ENCODE measurements around the gene RAD51. TPM values are rescaled to one million over a fixed set of nuclear protein-coding genes. Genes with fewer than 3 reads are reported as not detected.

The RAD51 gene
- total RNA-seq, 4 donors from 2014 or later: 1.9 to 8.5 (median 4.5) TPM

- H3K27me3 ChIP-seq: no peaks in the 10 kb centered on the region
- H3K4me1 ChIP-seq: no peaks in the 10 kb centered on the region
- H3K4me3 ChIP-seq: no peak overlapping the region
- intact Hi-C loops (cut with DNase I): no loop called here
- 64 to 74% methylated on average over 3 to 4 of the region's 5 CpGs for WGBS, 2 donors
- TF ChIP-seq CTCF (IDR thresholded peaks at IDR 0.05) (no peak), POLR2A (IDR thresholded peaks at IDR 0.05) (no peak)
- no peaks in the 10 kb centered on the region for H3K9me3 ChIP-seq
- peaks cover 10 to 95% (median 19%) of the 10 kb centered on the region in 3 donors for H3K36me3 ChIP-seq
- H3K27ac ChIP-seq: no peak overlapping the region
- no peak for DNase-seq
These were observed 49.8 kb downstream of the RAD51 start for GRCh38 chr15:40744815-40745152.

GRCh38 chr15:40746916-40747418, 52.0 kb downstream of the RAD51 start:
- H3K4me3 ChIP-seq: no peak overlapping the region
- 77% methylated on average over 2 to 3 of the region's 3 CpGs for WGBS, 2 donors
- no peak for DNase-seq

GRCh38 chr15:40747685-40748631, 53.0 kb downstream of the RAD51 start:
- TF ChIP-seq CTCF (IDR thresholded peaks at IDR 0.05): no peak
- no peak for TF ChIP-seq POLR2A (IDR thresholded peaks at IDR 0.05)
- Histone ChIP-seq H3K36me3 (peaks cover 10 to 95% (median 23%) of the 10 kb centered on the region in 3 donors), H3K27me3 (no peaks in the 10 kb centered on the region), H3K9me3 (no peaks in the 10 kb centered on the region), H3K4me3 (no peak overlapping the region), H3K27ac (no peak overlapping the region), H3K4me1 (peaks cover 0 to 10% (median 0%) of the 10 kb centered on the region in 3 donors)
- 68 to 72% methylated on average over 5 to 6 of the region's 7 CpGs for WGBS, 2 donors
- no peak for DNase-seq
- intact Hi-C loops (cut with DNase I): no loop called here

More at GRCh38 chr15:40746916-40747418, 52.0 kb downstream of the RAD51 start:
- H3K27me3 ChIP-seq: no peaks in the 10 kb centered on the region
- peaks cover 0 to under 1% (median 0%) of the 10 kb centered on the region in 3 donors for H3K4me1 ChIP-seq
- TF ChIP-seq CTCF (IDR thresholded peaks at IDR 0.05) (no peak), POLR2A (IDR thresholded peaks at IDR 0.05) (no peak)
- H3K36me3 ChIP-seq: peaks cover 10 to 95% (median 23%) of the 10 kb centered on the region in 3 donors
- intact Hi-C loops (cut with DNase I): no loop called here
- no peaks in the 10 kb centered on the region for H3K9me3 ChIP-seq
- H3K27ac ChIP-seq: no peak overlapping the region

GRCh38 chr15:40749151-40749630, 54.2 kb downstream of the RAD51 start:
- H3K27me3 ChIP-seq: no peaks in the 10 kb centered on the region
- 93 to 100% methylated on average over 1 to 4 of the region's 4 CpGs for WGBS, 2 donors
- H3K27ac ChIP-seq: no peak overlapping the region
- peaks cover under 1 to 22% (median 4%) of the 10 kb centered on the region in 3 donors for H3K4me1 ChIP-seq
- H3K9me3 ChIP-seq: no peaks in the 10 kb centered on the region
- TF ChIP-seq CTCF (IDR thresholded peaks at IDR 0.05) (no peak), POLR2A (IDR thresholded peaks at IDR 0.05) (no peak)
- H3K4me3 ChIP-seq: no peak overlapping the region
- intact Hi-C loops (cut with DNase I): no loop called here
- peaks cover 4 to 82% (median 19%) of the 10 kb centered on the region in 3 donors for H3K36me3 ChIP-seq
- no peak for DNase-seq

- DNase-seq: no peak
These were observed 55.9 kb downstream of the RAD51 start for GRCh38 chr15:40750885-40751284.

More at GRCh38 chr15:40750885-40751284, 55.9 kb downstream of the RAD51 start:
- 82 to 88% methylated on average over 4 of the region's 4 CpGs for WGBS, 2 donors
- no peaks in the 10 kb centered on the region for H3K9me3 ChIP-seq
- TF ChIP-seq POLR2A (IDR thresholded peaks at IDR 0.05): no peak
- TF ChIP-seq CTCF (IDR thresholded peaks at IDR 0.05): no peak
- no peak overlapping the region for H3K4me3 ChIP-seq
- intact Hi-C loops (cut with DNase I): no loop called here
- H3K27ac ChIP-seq: no peak overlapping the region
- peaks cover 4 to 66% (median 19%) of the 10 kb centered on the region in 3 donors for H3K36me3 ChIP-seq
- no peaks in the 10 kb centered on the region for H3K27me3 ChIP-seq
- peaks cover 6 to 33% (median 7%) of the 10 kb centered on the region in 3 donors for H3K4me1 ChIP-seq

Data from esophagus squamous epithelium (tissue), 5 donors.